Activated B cell treated with CpG ODN at 0.5 μM for 24 hours (primary cell): Measurements from ENCODE around the gene EXOSC7. TPM values are rescaled to one million over a fixed set of nuclear protein-coding genes. Genes with fewer than 3 reads are reported as not detected.

ENCODE experiments used
- ATAC-seq: fragments of 200-7000 bp; cut with Tn5 transposase; one replicate; pipeline ENCODE4 v1.10.0; 2021; ENCODE audit warnings: low read depth, mild to moderate bottlenecking, moderate library complexity
- CTCF ChIA-PET: fragments of 350-600 bp; sonication (Branson Sonifier 250); formaldehyde crosslinking; loops from one replicate; lab custom pipeline; 2021; ENCODE audit warnings: antibody characterized with exemption; lab: Charles Lee
- POLR2A ChIA-PET: fragments of 350-600 bp; sonication (Branson Sonifier 250); formaldehyde crosslinking; loops from one replicate; lab custom pipeline; 2021; ENCODE audit warnings: antibody characterized with exemption; lab: Charles Lee
- DNase-seq: peaks from one replicate; pipeline ENCODE4 v3.0.0; 2022
- H3K27ac Mint-ChIP-seq: one replicate; pipeline ENCODE4 v1.8.0; 2020; ENCODE audit warnings: mixed read lengths
- H3K27me3 Mint-ChIP-seq: one replicate; pipeline ENCODE4 v1.8.0; 2021; ENCODE audit warnings: mixed read lengths
- H3K36me3 Mint-ChIP-seq: one replicate; pipeline ENCODE4 v1.8.0; 2021; ENCODE audit warnings: low read depth, mixed read lengths
- H3K4me1 Mint-ChIP-seq: one replicate; pipeline ENCODE4 v1.8.0; 2021; ENCODE audit warnings: mixed read lengths
- H3K4me3 Mint-ChIP-seq: one replicate; pipeline ENCODE4 v1.8.0; 2020; ENCODE audit warnings: mild to moderate bottlenecking, mixed read lengths
- H3K9me3 Mint-ChIP-seq: one replicate; pipeline ENCODE4 v1.8.0; 2020; ENCODE audit warnings: mixed read lengths
- intact Hi-C: fragments of 100-400 bp; cut with micrococcal nuclease; formaldehyde crosslinking; loops from one replicate; pipeline ENCODE4 v1.15.1; 2024
- total RNA-seq: library from RNA; stranded (reverse); gene quantifications from 2 replicates; pipeline ENCODE4 v1.2.3, GENCODE V29; 2022
- TF ChIP-seq, protein P1 (sequence below): fragments of 200-600 bp; IDR thresholded peaks from one replicate; pipeline ENCODE4 v1.8.0; 2022; ENCODE audit warnings: antibody characterized with exemption, mild to moderate bottlenecking

EXOSC7 gene
- total RNA-seq, 1 donor from 2014 or later, result 44.0 TPM

DNA sequence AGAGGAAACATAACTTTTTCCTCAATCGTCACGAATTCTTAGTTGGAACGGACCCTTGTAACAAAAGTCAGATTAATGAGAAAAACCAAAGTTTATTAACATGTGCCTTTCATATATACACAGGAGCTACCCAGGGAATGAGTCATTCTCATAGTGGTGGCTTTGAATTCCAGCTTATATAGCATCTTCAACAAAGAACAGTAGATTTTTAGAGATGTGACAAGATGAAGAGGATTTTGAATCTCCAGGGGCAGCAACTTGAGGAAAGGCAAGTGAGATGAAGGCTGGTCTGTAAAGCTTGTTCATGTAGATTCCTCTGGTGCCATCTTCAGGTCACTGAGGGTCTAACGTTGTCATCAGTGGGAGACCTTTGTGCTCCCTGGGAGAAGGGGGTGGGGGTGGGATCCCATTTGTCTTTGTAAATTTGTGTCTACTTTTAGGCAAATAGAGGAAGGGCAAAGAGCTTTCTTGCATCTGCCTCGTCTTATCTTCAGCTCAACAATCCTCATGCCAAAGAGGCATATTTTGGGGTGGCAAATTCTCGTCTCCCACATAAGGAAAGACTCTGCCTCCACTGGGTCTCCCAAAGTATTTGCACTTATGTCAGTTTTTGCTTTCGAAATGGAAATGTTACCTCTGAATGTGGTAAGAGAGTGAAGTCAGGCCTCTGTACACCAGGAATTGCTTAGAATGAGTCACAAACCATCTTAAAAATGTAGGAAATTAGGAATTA is 79.5 kb downstream of the EXOSC7 start:
- no peak overlapping the region for H3K27ac Mint-ChIP-seq
- ChIA-PET CTCF (interaction anchor here (0.7 to 1.3 kb wide), 3 partner anchors 14 to 176 kb away, joined by 3 to 5 read pairs (median 3); no protein-coding TSS in a partner anchor), POLR2A (no interaction called here)
- intact Hi-C loops, result no loop called here
- H3K4me3 Mint-ChIP-seq, result no peak overlapping the region
- TF ChIP-seq, protein P1, sequence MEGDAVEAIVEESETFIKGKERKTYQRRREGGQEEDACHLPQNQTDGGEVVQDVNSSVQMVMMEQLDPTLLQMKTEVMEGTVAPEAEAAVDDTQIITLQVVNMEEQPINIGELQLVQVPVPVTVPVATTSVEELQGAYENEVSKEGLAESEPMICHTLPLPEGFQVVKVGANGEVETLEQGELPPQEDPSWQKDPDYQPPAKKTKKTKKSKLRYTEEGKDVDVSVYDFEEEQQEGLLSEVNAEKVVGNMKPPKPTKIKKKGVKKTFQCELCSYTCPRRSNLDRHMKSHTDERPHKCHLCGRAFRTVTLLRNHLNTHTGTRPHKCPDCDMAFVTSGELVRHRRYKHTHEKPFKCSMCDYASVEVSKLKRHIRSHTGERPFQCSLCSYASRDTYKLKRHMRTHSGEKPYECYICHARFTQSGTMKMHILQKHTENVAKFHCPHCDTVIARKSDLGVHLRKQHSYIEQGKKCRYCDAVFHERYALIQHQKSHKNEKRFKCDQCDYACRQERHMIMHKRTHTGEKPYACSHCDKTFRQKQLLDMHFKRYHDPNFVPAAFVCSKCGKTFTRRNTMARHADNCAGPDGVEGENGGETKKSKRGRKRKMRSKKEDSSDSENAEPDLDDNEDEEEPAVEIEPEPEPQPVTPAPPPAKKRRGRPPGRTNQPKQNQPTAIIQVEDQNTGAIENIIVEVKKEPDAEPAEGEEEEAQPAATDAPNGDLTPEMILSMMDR, result no peak
- DNase-seq (no peak), ATAC-seq (no peak)
- no peaks in the 10 kb centered on the region for H3K9me3 Mint-ChIP-seq
- no peaks in the 10 kb centered on the region for H3K4me1 Mint-ChIP-seq
- H3K36me3 Mint-ChIP-seq, result no peaks in the 10 kb centered on the region
- peaks cover 9% of the 10 kb centered on the region for H3K27me3 Mint-ChIP-seq

DNA sequence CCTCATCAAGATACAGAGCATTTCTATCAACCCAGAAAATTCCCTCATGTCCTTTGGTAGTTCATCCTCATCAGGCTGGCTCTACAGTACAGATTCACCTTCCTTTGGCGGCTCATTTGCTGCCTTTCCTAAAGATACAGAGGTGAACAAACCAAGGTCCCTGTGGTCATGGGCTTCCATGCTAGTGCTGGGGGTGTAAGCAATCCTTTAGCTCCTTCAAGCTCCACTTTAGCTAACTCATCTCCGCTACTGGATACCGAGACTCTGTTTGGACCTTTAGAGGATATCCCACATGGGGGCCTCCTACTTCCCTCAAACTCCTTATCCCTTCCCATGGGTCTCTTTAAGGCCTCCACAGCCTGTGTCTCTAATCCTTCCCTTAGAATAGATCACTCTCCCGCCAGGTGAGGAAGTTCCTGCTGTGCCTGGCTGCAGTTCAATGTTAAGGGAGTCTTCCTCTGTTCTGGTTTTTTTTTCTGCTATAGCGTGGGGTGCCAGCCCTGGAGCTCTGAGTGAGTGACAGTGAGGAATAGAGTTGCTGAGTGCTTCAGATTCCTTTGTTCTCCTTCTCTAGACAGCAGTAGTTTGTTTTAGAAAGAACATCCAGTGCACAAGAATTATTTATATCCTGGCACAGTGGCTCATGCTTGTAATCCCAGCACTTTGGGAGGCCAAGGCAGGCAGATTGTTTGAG is 80.7 kb downstream of the EXOSC7 start:
- ATAC-seq, result no peak
- POLR2A ChIA-PET, result no interaction called here
- Mint-ChIP-seq H3K9me3 (no peaks in the 10 kb centered on the region), H3K4me1 (no peaks in the 10 kb centered on the region), H3K4me3 (no peak overlapping the region), H3K27me3 (peaks cover 7% of the 10 kb centered on the region), H3K36me3 (no peaks in the 10 kb centered on the region), H3K27ac (no peak overlapping the region)
- intact Hi-C loops, result no loop called here
- DNase-seq, result no peak
- CTCF ChIA-PET, result interaction anchor here (1.3 kb wide), 1 partner anchor 20 kb away, joined by 3 read pairs; no protein-coding TSS in a partner anchor
- TF ChIP-seq, protein P1, result no peak

DNA sequence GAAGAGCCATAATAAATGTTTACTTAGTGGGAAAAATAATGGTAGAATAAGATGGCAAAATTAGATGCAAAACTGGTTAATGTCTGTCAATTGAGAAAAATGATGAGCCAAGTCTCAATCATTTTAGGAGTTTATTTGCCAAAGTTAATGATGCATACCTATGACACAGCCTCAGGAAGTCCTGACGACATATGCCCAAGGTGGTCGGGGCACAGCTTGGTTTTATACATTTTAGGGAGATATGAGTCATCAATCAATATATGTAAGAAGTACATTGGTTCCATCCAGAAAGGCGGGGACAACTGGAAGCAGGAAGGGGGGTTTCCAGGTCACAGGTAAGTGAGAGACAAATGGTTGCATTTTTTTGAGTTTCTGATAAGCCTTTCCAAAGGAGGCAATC is 81.5 kb downstream of the EXOSC7 start:
- intact Hi-C loops, result no loop called here
- CTCF ChIA-PET, result no interaction called here
- POLR2A ChIA-PET, result no interaction called here
- Mint-ChIP-seq H3K4me1 (no peaks in the 10 kb centered on the region), H3K9me3 (no peaks in the 10 kb centered on the region), H3K27ac (no peak overlapping the region), H3K4me3 (no peak overlapping the region), H3K27me3 (peaks cover 4% of the 10 kb centered on the region), H3K36me3 (no peaks in the 10 kb centered on the region)
- TF ChIP-seq, protein P1, result no peak
- DNase-seq (no peak), ATAC-seq (no peak)

- no peak overlapping the region for H3K4me3 Mint-ChIP-seq
- H3K27ac Mint-ChIP-seq, result no peak overlapping the region
- no peaks in the 10 kb centered on the region for H3K4me1 Mint-ChIP-seq
- intact Hi-C loops, result no loop called here
- ChIA-PET POLR2A (no interaction called here), CTCF (no interaction called here)
- DNase-seq (no peak), ATAC-seq (no peak)
- TF ChIP-seq, protein P1, result no peak
- peaks cover 4% of the 10 kb centered on the region for H3K27me3 Mint-ChIP-seq
- no peaks in the 10 kb centered on the region for H3K9me3 Mint-ChIP-seq
- H3K36me3 Mint-ChIP-seq, result no peaks in the 10 kb centered on the region
Observed at GRCh38 chr3:45059132-45059531, 83.1 kb downstream of the EXOSC7 start.

GRCh38 chr3:45060165-45060892 is 84.3 kb downstream of the EXOSC7 start:
- intact Hi-C loops, result no loop called here
- ChIA-PET POLR2A (no interaction called here), CTCF (no interaction called here)
- Mint-ChIP-seq H3K9me3 (no peaks in the 10 kb centered on the region), H3K36me3 (no peaks in the 10 kb centered on the region), H3K4me1 (peaks cover 6% of the 10 kb centered on the region), H3K4me3 (no peak overlapping the region), H3K27ac (no peak overlapping the region), H3K27me3 (peaks cover 12% of the 10 kb centered on the region)
- ATAC-seq (no peak), DNase-seq (no peak)
- TF ChIP-seq, protein P1, result no peak
